ENCODE data around the gene FIZ1. TPM values are rescaled to one million over a fixed set of nuclear protein-coding genes. Genes with fewer than 3 reads are reported as not detected.

The FIZ1 gene
- total RNA-seq, 1 experiment from 2014 or later: 21.5 TPM

- Histone ChIP-seq H3K9ac (ENCODE audit: extremely low read depth, insufficient read length, low read length) (peak overlapping the region; percentile 70), H3K4me2 (ENCODE audit: insufficient read depth, insufficient read length, low read length) (peak overlapping the region; percentile 73), H3K27ac (ENCODE audit: insufficient read length, low read depth, low read length) (no peak overlapping the region), H2BK12ac (ENCODE audit: insufficient read length, low read depth, low read length) (no peak overlapping the region), H3K23ac (ENCODE audit: insufficient read length, low read depth, low read length) (no peak overlapping the region), H3K18ac (ENCODE audit: insufficient read length, low read depth, low read length) (no peak overlapping the region), H3T11ph (ENCODE audit: low read length) (no peak overlapping the region), H3K4me1 (ENCODE audit: insufficient read depth, low read length) (no peaks in the 10 kb centered on the region), H2AK5ac (ENCODE audit: insufficient read length, low read length) (no peak overlapping the region), H4K91ac (ENCODE audit: insufficient read length, low read depth, low read length) (no peak overlapping the region), H4K20me1 (ENCODE audit: control insufficient read depth, insufficient read depth, insufficient read length) (no peaks in the 10 kb centered on the region), H4K8ac (replicated peaks; ENCODE audit: insufficient read length, low read depth, low read length) (no peak overlapping the region), H3K23me2 (ENCODE audit: insufficient read length, low read depth, low read length, poor library complexity, severe bottlenecking) (peaks cover 40% of the 10 kb centered on the region), H3K79me1 (ENCODE audit: insufficient read depth, low read depth, low read length, poor library complexity, severe bottlenecking) (peaks cover 3% of the 10 kb centered on the region), H3K27me3 (ENCODE audit: insufficient read depth, low read length) (no peaks in the 10 kb centered on the region), H3K56ac (ENCODE audit: insufficient read length, low read depth, low read length) (no peak overlapping the region), H2AFZ (ENCODE audit: low read length) (no peak overlapping the region), H3K9me3 (ENCODE audit: control insufficient read depth, low read depth, low read length) (no peaks in the 10 kb centered on the region), H3K79me2 (ENCODE audit: insufficient read depth, low read length) (peaks cover 7% of the 10 kb centered on the region; the same call in 1 of the 2 replicates), H3K14ac (ENCODE audit: insufficient read depth, low read length) (no peak overlapping the region; the same call in none of the 2 replicates), H2BK120ac (ENCODE audit: low read depth, low read length, poor library complexity, severe bottlenecking) (no peak overlapping the region), H3K4ac (ENCODE audit: low read depth, low read length) (no peak overlapping the region), H2BK15ac (ENCODE audit: low read depth, low read length) (no peak overlapping the region), H4K5ac (ENCODE audit: insufficient read length, low read depth, low read length) (no peak overlapping the region), H2BK20ac (ENCODE audit: low read depth, low read length, poor library complexity, severe bottlenecking) (no peak overlapping the region), H2BK5ac (ENCODE audit: insufficient read length, low read length) (no peak overlapping the region)
- Mint-ChIP-seq H3K9me3 (peaks cover 0 to 4% of the 10 kb centered on the region in 2 experiments; a peak in 2 of 5 replicates), H3K27ac (peak overlapping the region in 1 of 3 experiments; percentile 98; a peak in 3 of 7 replicates), H3K27me3 (ENCODE audit: low read depth) (peaks cover 3% of the 10 kb centered on the region; the same call in 1 of the 2 replicates), H3K4me1 (peaks cover 26 to 40% of the 10 kb centered on the region in 2 experiments), H3K36me3 (ENCODE audit: insufficient read depth in 1 of 3, low read depth in 3 of 3) (peaks cover 14 to 33% (median 22%) of the 10 kb centered on the region in 3 experiments), H3K4me3 (peak overlapping the region; percentile 97)
- no CpG with 5 or more reads among the region's 12 CpGs for WGBS (ENCODE audit: extremely low coverage, insufficient read length, low lambda C conversion rate)
- no peak for DNase-seq
- TF ChIP-seq CTCF (conservative IDR thresholded peaks at IDR 0.05): no peak
These were observed 45.0 kb upstream of the FIZ1 start for GRCh38 chr19:55644191-55644833.
